ENCODE data around the gene STMN3. TPM values are rescaled to one million over a fixed set of nuclear protein-coding genes. Genes with fewer than 3 reads are reported as not detected.

Gene STMN3
- total and polyA plus RNA-seq, 2 experiments from 2014 or later, result 18.6 to 37.6 TPM

GRCh38 chr20:63697868-63698545 is 44.8 kb upstream of the STMN3 start:
- Histone ChIP-seq H3K79me2 (ENCODE audit: insufficient read depth) (peaks cover 8% of the 10 kb centered on the region; the same call in 1 of the 2 replicates), H2AFZ (no peak overlapping the region), H3K4me1 (ENCODE audit: insufficient read depth) (peaks cover 24% of the 10 kb centered on the region), H4K20me1 (ENCODE audit: insufficient read depth) (no peaks in the 10 kb centered on the region), H3K9me3 (ENCODE audit: low read depth) (no peaks in the 10 kb centered on the region), H3K4me2 (ENCODE audit: unreplicated experiment) (no peak overlapping the region), H3K9me2 (ENCODE audit: insufficient read depth) (no peaks in the 10 kb centered on the region), H3F3A (ENCODE audit: insufficient read depth) (no peaks in the 10 kb centered on the region; the same call in 1 of the 2 replicates), H3K9ac (peak overlapping the region; percentile 44; the same call in 1 of the 2 replicates), H3K36me3 (ENCODE audit: low read depth) (no peaks in the 10 kb centered on the region), H3K4me3 (no peak overlapping the region), H3K27ac (peak overlapping the region; percentile 87; the same call in 1 of the 2 replicates), H3K27me3 (replicated peaks; ENCODE audit: insufficient read depth) (no peaks in the 10 kb centered on the region)
- in situ Hi-C loops (cut with MboI), result no loop called here
- 88% methylated on average over 40 of the region's 40 CpGs for WGBS, 2 experiments (ENCODE audit: low coverage in 1 of 2, low lambda C conversion rate in 2 of 2, missing lambda C conversion rate in 2 of 2)
- TF ChIP-seq EZH2phosphoT487 (IDR thresholded peaks at IDR 0.05; ENCODE audit: insufficient read depth, low read depth), result no peak
- TF ChIP-seq EZH2 (IDR thresholded peaks at IDR 0.05; ENCODE audit: insufficient read depth, poor library complexity, severe bottlenecking), result no peak
- no peak for DNase-seq

- no peak overlapping the region for H2AFZ ChIP-seq
- no peaks in the 10 kb centered on the region for H3K9me3 ChIP-seq (ENCODE audit: low read depth)
- H3K27ac ChIP-seq, result no peak overlapping the region
- in situ Hi-C loops (cut with MboI), result no loop called here
- 50 to 53% methylated on average over 7 of the region's 7 CpGs for WGBS, 2 experiments (ENCODE audit: low coverage in 1 of 2, low lambda C conversion rate in 2 of 2, missing lambda C conversion rate in 2 of 2)
- H3K4me1 ChIP-seq (ENCODE audit: insufficient read depth), result peaks cover 24% of the 10 kb centered on the region
- H3K4me3 ChIP-seq, result peak overlapping the region; percentile 47
- no peak for DNase-seq
- peaks cover 8% of the 10 kb centered on the region; the same call in 1 of the 2 replicates for H3K79me2 ChIP-seq (ENCODE audit: insufficient read depth)
- H3K36me3 ChIP-seq (ENCODE audit: low read depth), result no peaks in the 10 kb centered on the region
- H3K9me2 ChIP-seq (ENCODE audit: insufficient read depth), result no peaks in the 10 kb centered on the region
- no peaks in the 10 kb centered on the region for H4K20me1 ChIP-seq (ENCODE audit: insufficient read depth)
- TF ChIP-seq EZH2 (IDR thresholded peaks at IDR 0.05; ENCODE audit: insufficient read depth, poor library complexity, severe bottlenecking) (no peak), EZH2phosphoT487 (IDR thresholded peaks at IDR 0.05; ENCODE audit: insufficient read depth, low read depth) (no peak)
- peak overlapping the region; percentile 25 for H3K4me2 ChIP-seq (ENCODE audit: unreplicated experiment)
- no peaks in the 10 kb centered on the region for H3K27me3 ChIP-seq (replicated peaks; ENCODE audit: insufficient read depth)
- no peaks in the 10 kb centered on the region; the same call in 1 of the 2 replicates for H3F3A ChIP-seq (ENCODE audit: insufficient read depth)
- peak overlapping the region; percentile 44 for H3K9ac ChIP-seq
These were observed 44.2 kb upstream of the STMN3 start for GRCh38 chr20:63697357-63697867.

GRCh38 chr20:63696628-63697356 is 43.6 kb upstream of the STMN3 start, which contains the start of gene TNFRSF6B:
TNFRSF6B (plus strand) TSS chr20:63696652; CDS start chr20:63696768, 116 bp downstream.
- Histone ChIP-seq H3K4me1 (ENCODE audit: insufficient read depth) (peaks cover 24% of the 10 kb centered on the region), H3K4me3 (peak within 1 kb of the TSS; percentile 47), H3F3A (ENCODE audit: insufficient read depth) (no peaks in the 10 kb centered on the region; the same call in 1 of the 2 replicates), H3K9me3 (ENCODE audit: low read depth) (no peaks in the 10 kb centered on the region), H3K79me2 (ENCODE audit: insufficient read depth) (peaks cover 8% of the 10 kb centered on the region; the same call in 1 of the 2 replicates), H3K27me3 (replicated peaks; ENCODE audit: insufficient read depth) (no peaks in the 10 kb centered on the region), H3K36me3 (ENCODE audit: low read depth) (no peaks in the 10 kb centered on the region), H2AFZ (no peak within 1 kb of the TSS), H4K20me1 (ENCODE audit: insufficient read depth) (no peaks in the 10 kb centered on the region), H3K9me2 (ENCODE audit: insufficient read depth) (no peaks in the 10 kb centered on the region), H3K27ac (no peak within 1 kb of the TSS), H3K9ac (peak within 1 kb of the TSS; percentile 44), H3K4me2 (ENCODE audit: unreplicated experiment) (peak within 1 kb of the TSS; percentile 25)
- DNase-seq, result peak; percentile 47
- WGBS, 2 experiments (ENCODE audit: low coverage in 1 of 2, low lambda C conversion rate in 2 of 2, missing lambda C conversion rate in 2 of 2), result 20 to 23% methylated on average over 30 to 50 of the region's 52 CpGs
- TF ChIP-seq EZH2phosphoT487 (IDR thresholded peaks at IDR 0.05; ENCODE audit: insufficient read depth, low read depth), result no peak
- TF ChIP-seq EZH2 (IDR thresholded peaks at IDR 0.05; ENCODE audit: insufficient read depth, poor library complexity, severe bottlenecking), result no peak
- in situ Hi-C loops (cut with MboI), result no loop called here

GRCh38 chr20:63696306-63696627 is 43.0 kb upstream of the STMN3 start:
- DNase-seq, result peak; percentile 44
- Histone ChIP-seq H3K9me3 (ENCODE audit: low read depth) (no peaks in the 10 kb centered on the region), H3K79me2 (ENCODE audit: insufficient read depth) (peaks cover 8% of the 10 kb centered on the region; the same call in 1 of the 2 replicates), H3K4me2 (ENCODE audit: unreplicated experiment) (no peak overlapping the region), H3K4me1 (ENCODE audit: insufficient read depth) (peaks cover 24% of the 10 kb centered on the region), H3K27me3 (replicated peaks; ENCODE audit: insufficient read depth) (no peaks in the 10 kb centered on the region), H3K4me3 (0 out of 2 replicates have a peak overlapping the region, but pooled peaks have one; percentile 47), H3F3A (ENCODE audit: insufficient read depth) (no peaks in the 10 kb centered on the region; the same call in 1 of the 2 replicates), H3K9me2 (ENCODE audit: insufficient read depth) (no peaks in the 10 kb centered on the region), H3K36me3 (ENCODE audit: low read depth) (no peaks in the 10 kb centered on the region), H4K20me1 (ENCODE audit: insufficient read depth) (no peaks in the 10 kb centered on the region), H3K9ac (no peak overlapping the region; the same call in 1 of the 2 replicates), H3K27ac (no peak overlapping the region), H2AFZ (no peak overlapping the region)
- in situ Hi-C loops (cut with MboI), result no loop called here
- WGBS, 2 experiments (ENCODE audit: low coverage in 1 of 2, low lambda C conversion rate in 2 of 2, missing lambda C conversion rate in 2 of 2), result 44 to 58% methylated on average over 3 to 6 of the region's 6 CpGs
- TF ChIP-seq EZH2phosphoT487 (IDR thresholded peaks at IDR 0.05; ENCODE audit: insufficient read depth, low read depth) (no peak), EZH2 (IDR thresholded peaks at IDR 0.05; ENCODE audit: insufficient read depth, poor library complexity, severe bottlenecking) (no peak)

Measured in GM23248 (cell line).